ENCODE results near the gene HCLS1.
"Not testable (repeated sequence)": the region's sequence is repeated elsewhere in the genome, so short reads cannot be mapped to it uniquely, and the experiment has no call there.

Gene HCLS1

GRCh38 chr3:121654493-121655385 lies 6.0 kb downstream of the HCLS1 start:
- no peak for DNase-seq

DNA sequence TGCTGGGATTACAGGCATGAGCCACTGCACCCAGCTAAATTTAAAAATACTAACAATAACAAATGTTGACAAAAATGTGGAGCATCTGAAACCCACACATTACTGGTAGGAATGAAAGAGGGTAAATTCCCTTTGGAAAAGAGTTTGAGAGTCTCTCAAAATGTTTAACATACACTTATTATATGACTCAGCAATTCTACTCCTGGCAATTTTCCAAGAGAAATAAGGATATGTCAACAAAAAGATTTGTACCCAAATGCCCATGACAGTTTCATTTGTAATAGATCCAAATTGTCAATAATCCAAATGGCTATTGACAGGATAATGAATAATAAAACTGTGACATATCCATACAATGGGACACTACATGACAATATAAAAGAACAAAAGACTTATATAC lies 9.0 kb downstream of the HCLS1 start:
- no peak for DNase-seq

DNA sequence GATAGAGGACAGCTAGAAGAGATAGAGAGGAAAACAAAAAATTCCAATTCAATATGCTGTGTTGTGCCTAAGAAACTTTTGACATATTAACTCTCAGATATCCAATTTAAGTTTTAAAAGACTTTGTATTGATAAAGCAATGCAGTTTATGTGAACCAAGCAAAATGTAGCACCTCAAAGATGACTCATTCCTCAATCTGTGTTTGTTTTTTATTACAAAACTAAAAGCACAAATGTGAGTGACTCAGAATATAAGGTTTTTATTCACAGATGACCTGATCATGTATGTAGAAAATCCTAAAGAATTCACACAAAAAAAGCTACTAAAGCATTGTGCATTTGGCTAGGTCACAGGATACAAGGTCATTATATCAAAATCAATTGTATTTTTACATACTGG lies 11.1 kb downstream of the HCLS1 start:
- no peak for DNase-seq

GRCh38 chr3:121648219-121648958 lies 12.3 kb downstream of the HCLS1 start:
- no peak for DNase-seq

- DNase-seq = no peak
Measured at GRCh38 chr3:121645054-121645453, 15.6 kb downstream of the HCLS1 start.

DNA sequence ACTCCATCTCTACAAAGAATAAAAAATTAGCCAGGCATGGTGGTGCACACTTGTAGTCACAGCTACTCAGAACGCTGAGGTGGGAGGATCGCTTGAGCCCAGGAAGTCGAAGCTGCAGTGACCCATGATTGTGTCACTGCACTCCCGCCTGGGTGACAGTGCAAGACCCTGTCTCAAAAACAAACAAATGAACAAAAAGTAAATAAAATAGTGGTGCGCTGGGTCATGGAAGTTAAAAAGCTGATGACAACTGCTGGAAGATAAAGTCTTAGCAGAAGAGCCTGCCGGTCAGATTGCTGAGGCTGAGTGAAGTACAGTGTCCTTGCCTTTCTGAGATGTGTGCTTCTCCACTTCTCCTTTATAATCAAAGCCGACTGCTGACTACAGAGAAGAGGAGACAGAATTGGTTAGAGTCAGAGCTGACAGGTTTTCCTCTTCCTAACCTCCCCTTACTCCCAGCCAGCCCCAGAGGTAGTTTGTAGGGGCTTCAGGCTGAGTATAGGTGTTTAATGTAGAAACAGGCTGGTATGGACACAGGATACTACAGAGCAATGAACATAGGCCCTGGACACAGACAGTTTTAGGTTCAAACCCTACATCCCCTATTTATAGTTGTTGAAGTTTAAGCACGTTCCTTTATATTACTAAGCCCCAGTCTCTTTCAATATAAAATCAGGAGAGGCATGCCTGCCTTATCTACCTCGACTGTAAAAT lies 17.9 kb downstream of the HCLS1 start:
- DNase-seq = no peak

- DNase-seq = no peak
Measured at GRCh38 chr3:121641127-121641526, 19.6 kb downstream of the HCLS1 start.

GRCh38 chr3:121637922-121638321 lies 22.8 kb downstream of the HCLS1 start:
- DNase-seq = no peak

- DNase-seq = no peak
Measured at GRCh38 chr3:121630355-121630754, 30.3 kb downstream of the HCLS1 start.

GRCh38 chr3:121629601-121630000 lies 31.1 kb downstream of the HCLS1 start:
- DNase-seq = no peak

- no peak for DNase-seq
Measured at GRCh38 chr3:121627622-121628021, 33.1 kb downstream of the HCLS1 start.

- no peak for DNase-seq
Measured at GRCh38 chr3:121627211-121627610, 33.5 kb downstream of the HCLS1 start.

GRCh38 chr3:121626495-121626894 lies 34.2 kb downstream of the HCLS1 start:
- no peak for DNase-seq

DNA sequence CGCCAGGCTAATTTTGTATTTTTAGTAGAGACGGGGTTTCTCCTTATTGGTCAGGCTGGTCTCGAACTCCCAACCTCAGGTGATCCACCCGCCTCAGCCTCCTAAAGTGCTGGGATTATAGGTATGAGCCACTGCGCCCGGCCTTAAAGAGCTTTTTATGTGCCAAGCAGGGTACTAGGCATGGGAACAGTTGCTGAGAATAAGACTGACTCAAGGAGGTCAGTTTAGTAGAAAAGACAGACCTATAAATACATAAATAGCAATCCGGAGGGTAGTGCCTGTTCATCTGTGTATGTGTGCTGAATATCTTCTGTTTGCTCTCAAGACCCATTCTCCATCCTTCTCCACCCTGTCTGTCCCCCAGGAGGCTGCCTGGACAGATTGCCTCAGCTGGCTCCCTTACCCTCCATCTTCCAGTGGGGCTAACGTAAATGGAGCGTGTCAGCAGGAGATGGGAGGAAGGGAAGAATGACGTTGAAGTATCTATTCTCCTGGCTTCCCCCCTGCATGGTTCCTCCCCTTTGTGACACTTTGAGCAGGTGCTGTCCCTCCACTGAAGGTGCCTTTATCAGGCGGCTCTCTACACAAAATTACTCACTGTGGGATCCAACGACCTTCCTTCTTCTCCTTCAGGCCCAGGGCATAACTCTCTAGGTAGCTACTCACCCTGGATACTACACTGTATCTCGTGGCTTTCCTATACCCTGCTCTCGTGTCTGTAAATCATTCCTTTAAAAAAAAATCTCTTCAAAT lies 36.4 kb downstream of the HCLS1 start:
- DNase-seq = no peak

GRCh38 chr3:121621491-121621890 lies 39.2 kb downstream of the HCLS1 start:
- DNase-seq = no peak

- no peak for DNase-seq
Measured at GRCh38 chr3:121619691-121620090, 41.0 kb downstream of the HCLS1 start.

- no peak for DNase-seq
Measured at GRCh38 chr3:121606106-121606505, 54.6 kb downstream of the HCLS1 start.

GRCh38 chr3:121604759-121605158 lies 55.9 kb downstream of the HCLS1 start:
- DNase-seq = no peak

DNA sequence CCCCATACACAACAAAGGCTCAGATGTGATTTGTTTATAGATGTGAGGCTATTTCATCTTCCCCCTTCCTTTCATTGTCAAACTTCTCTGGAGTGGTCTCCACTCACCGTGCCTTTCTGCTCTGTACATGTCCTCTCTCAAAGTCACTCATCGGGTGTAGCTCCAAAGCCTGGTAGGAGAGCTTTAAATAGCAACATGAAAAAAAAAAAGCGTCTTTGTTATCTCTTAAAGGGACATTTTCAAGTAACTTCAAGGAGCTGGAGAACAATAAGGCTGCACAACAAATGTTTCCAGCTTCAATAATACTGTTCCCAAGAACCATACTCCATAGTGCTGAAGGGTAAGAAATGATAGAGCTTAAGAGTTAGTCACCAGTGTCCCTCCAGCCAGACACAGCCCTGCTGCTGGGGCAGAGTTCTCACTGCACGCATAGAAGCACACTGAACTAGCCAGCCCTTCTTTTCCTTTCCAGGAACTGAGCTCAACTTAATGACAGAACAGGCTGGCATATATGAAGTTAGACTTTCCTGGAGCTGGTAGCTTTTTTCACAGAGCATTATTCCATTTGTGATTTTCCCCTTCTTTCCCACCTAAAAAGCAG lies 59.4 kb downstream of the HCLS1 start:
- DNase-seq = no peak

GRCh38 chr3:121599900-121600299 lies 60.8 kb downstream of the HCLS1 start:
- DNase-seq = not testable (repeated sequence)

DNA sequence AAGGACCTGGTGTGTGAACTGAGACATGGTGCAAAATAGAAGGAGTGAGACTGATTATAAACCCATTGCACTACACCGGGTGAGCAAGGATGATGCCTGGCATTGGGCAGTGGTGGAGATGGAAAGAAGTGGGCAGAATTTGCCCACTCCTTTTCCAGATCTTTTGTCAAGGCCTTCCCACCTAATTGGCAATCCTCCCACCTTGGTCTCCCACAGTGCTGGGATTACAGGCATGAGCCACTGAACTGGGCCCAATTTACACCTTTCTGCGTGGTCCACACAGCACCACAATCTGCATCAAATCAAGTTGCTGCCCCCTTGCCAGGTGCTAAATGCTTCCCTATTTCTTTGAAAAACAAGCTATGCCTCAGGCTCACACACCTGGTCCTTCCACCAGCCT lies 62.1 kb downstream of the HCLS1 start:
- DNase-seq = no peak

DNA sequence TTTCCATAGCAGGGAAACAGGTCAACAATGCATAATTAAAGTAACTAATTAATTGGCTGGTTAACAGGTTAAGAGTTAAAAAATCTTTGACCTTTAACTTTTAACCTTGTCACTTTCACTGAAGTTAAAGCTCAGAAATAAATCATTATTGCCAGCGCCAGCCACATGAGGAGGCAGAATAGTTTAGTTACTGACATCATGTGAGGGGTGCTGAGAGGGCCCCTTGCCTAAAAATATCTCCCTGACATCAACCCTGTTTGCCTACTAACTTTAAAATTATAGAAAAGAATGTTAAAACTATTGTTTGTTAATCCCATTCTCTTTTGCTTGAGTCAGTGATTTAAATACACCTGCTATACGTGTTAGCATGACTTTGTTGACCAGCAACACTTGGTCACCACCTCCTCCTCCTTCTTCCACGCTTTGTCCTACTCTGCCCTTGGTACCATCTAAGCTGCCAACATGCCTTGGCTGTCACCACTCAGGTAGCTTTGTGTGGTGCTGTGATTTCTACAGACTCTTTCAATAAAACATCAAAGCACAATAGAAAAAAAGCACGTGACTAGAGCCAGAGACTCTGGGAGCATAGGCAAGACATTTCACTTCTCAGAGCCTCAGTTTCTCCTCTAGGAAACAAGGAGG lies 64.8 kb downstream of the HCLS1 start:
- DNase-seq = no peak
